Vagina (tissue), 2 donors: ENCODE measurements around the gene DNM3.

Source experiments
- POLR2A ChIP-seq, 2 donors: fragments of 450-650 bp; IDR thresholded peaks; one replicate each; pipeline ENCODE4 v1.6.1; 2017; ENCODE audit warnings: antibody characterized with exemption in 2 of 2, mild to moderate bottlenecking in 2 of 2, moderate library complexity in 2 of 2
- TF ChIP-seq, protein P1 (sequence below), 3 experiments: fragments of 450-650 bp in 2 of 3; fragments of 200-600 bp in 1 of 3; sonication (generic) in 1 of 3; IDR thresholded peaks; one replicate each; pipeline ENCODE4 v1.5.1; 2017 to 2019; ENCODE audit warnings: antibody characterized with exemption in 3 of 3, mild to moderate bottlenecking in 2 of 3, moderate library complexity in 2 of 3

DNA sequence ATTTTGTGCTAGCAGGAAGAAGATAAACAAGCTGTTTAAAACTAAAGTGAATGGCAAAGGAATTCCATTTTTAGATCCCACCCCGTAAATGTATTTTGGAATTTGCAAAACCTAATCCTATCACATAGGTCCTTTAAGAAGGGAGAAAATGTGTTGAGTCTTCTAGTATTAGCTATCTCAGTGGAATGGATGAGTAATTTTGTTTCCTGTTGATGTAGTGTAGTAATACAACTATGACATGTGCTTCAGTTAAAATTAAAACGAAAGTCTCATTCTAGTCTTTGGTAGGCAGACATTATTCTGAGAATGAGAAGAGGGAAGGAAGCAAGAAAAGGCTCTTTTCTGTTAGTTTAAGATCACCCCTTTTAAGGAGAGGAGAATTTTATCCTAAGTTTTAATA lies 313.3 kb downstream of the DNM3 start:
- TF ChIP-seq, protein P1, sequence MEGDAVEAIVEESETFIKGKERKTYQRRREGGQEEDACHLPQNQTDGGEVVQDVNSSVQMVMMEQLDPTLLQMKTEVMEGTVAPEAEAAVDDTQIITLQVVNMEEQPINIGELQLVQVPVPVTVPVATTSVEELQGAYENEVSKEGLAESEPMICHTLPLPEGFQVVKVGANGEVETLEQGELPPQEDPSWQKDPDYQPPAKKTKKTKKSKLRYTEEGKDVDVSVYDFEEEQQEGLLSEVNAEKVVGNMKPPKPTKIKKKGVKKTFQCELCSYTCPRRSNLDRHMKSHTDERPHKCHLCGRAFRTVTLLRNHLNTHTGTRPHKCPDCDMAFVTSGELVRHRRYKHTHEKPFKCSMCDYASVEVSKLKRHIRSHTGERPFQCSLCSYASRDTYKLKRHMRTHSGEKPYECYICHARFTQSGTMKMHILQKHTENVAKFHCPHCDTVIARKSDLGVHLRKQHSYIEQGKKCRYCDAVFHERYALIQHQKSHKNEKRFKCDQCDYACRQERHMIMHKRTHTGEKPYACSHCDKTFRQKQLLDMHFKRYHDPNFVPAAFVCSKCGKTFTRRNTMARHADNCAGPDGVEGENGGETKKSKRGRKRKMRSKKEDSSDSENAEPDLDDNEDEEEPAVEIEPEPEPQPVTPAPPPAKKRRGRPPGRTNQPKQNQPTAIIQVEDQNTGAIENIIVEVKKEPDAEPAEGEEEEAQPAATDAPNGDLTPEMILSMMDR (IDR thresholded peaks at IDR 0.05): no peak
- TF ChIP-seq POLR2A (IDR thresholded peaks at IDR 0.05): no peak
